Erythroblast (primary cell): ENCODE measurements around the gene OR5B12.

Source experiments
- GATA1 ChIP-seq: IDR thresholded peaks from 2 replicates; pipeline ENCODE4 v1.6.1; 2011; ENCODE audit warnings: low read depth, mild to moderate bottlenecking, control low read depth, low read length, moderate library complexity
- POLR2A ChIP-seq: IDR thresholded peaks from 2 replicates; pipeline ENCODE4 v1.6.1; 2011; ENCODE audit warnings: mild to moderate bottlenecking, low read length

DNA sequence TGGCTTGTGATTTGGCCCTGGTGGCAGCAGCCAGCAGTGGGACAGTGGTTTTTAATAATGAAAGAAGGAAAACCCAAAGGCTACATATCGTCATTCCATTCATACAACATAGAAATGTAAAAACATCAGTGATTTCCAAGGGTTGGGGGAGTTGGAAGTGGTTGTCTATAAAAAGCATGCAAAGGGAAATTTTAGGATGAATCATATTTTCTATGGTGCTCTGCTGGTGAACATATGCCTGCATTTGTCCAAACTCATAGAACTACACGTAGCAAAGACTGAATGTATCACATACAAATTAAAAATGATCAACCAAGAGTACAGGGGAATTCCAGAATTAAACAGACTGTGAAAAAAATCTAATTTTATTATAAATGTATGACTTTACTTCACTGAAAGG is 46.5 kb downstream of the OR5B12 start:
- TF ChIP-seq POLR2A (no peak), GATA1 (no peak)
